Nephron progenitor cell (in vitro differentiated cells): ENCODE data around the gene WWOX.

Experiments
- DNase-seq: peaks from one replicate; pipeline ENCODE4 v3.0.0; 2021
- H3K27ac Mint-ChIP-seq: 2 replicates; pipeline ENCODE4 v1.8.0; 2021; ENCODE audit warnings: mild to moderate bottlenecking, moderate library complexity, mixed read lengths
- H3K27me3 Mint-ChIP-seq: 2 replicates; pipeline ENCODE4 v1.8.0; 2021; ENCODE audit warnings: mild to moderate bottlenecking, low read depth, mixed read lengths; ENCODE audit not compliant: poor library complexity
- H3K36me3 Mint-ChIP-seq: 2 replicates; pipeline ENCODE4 v1.8.0; 2021; ENCODE audit warnings: low read depth, mixed read lengths
- H3K4me1 Mint-ChIP-seq: 2 replicates; pipeline ENCODE4 v1.8.0; 2021; ENCODE audit warnings: mixed read lengths
- H3K4me3 Mint-ChIP-seq: 2 replicates; pipeline ENCODE4 v1.8.0; 2021; ENCODE audit warnings: mild to moderate bottlenecking, moderate library complexity, mixed read lengths
- H3K9me3 Mint-ChIP-seq: 2 replicates; pipeline ENCODE4 v1.8.0; 2021; ENCODE audit warnings: mild to moderate bottlenecking, moderate library complexity, mixed read lengths
- CTCF ChIP-seq: fragments of 200-600 bp; sonication (generic); IDR thresholded peaks from 2 replicates; pipeline ENCODE4 v1.5.0; 2021; ENCODE audit warnings: antibody characterized with exemption

The WWOX gene

GRCh38 chr16:78642621-78643285 is 543.3 kb downstream of the WWOX start:
- peaks cover 16% of the 10 kb centered on the region for H3K27me3 Mint-ChIP-seq
- H3K4me3 Mint-ChIP-seq: no peak overlapping the region
- no peak for TF ChIP-seq CTCF
- H3K27ac Mint-ChIP-seq: no peak overlapping the region
- DNase-seq: no peak
- peaks cover 6% of the 10 kb centered on the region for H3K36me3 Mint-ChIP-seq
- H3K4me1 Mint-ChIP-seq: peaks cover 49% of the 10 kb centered on the region
- H3K9me3 Mint-ChIP-seq: peaks cover 9% of the 10 kb centered on the region

- TF ChIP-seq CTCF: no peak
- peaks cover 9% of the 10 kb centered on the region for H3K9me3 Mint-ChIP-seq
- peaks cover 6% of the 10 kb centered on the region for H3K36me3 Mint-ChIP-seq
- H3K27ac Mint-ChIP-seq: no peak overlapping the region
- H3K4me1 Mint-ChIP-seq: peaks cover 37% of the 10 kb centered on the region
- peaks cover 9% of the 10 kb centered on the region for H3K27me3 Mint-ChIP-seq
- H3K4me3 Mint-ChIP-seq: no peak overlapping the region
- no peak for DNase-seq
These were observed 546.2 kb downstream of the WWOX start for GRCh38 chr16:78645657-78646056.

GRCh38 chr16:78647019-78647418 is 547.6 kb downstream of the WWOX start:
- Mint-ChIP-seq H3K36me3 (peaks cover 6% of the 10 kb centered on the region), H3K9me3 (peaks cover 9% of the 10 kb centered on the region), H3K4me3 (no peak overlapping the region), H3K27me3 (peaks cover 5% of the 10 kb centered on the region), H3K4me1 (peaks cover 23% of the 10 kb centered on the region), H3K27ac (no peak overlapping the region)
- no peak for TF ChIP-seq CTCF
- DNase-seq: no peak

- peaks cover 6% of the 10 kb centered on the region for H3K36me3 Mint-ChIP-seq
- H3K4me1 Mint-ChIP-seq: peaks cover 21% of the 10 kb centered on the region
- H3K4me3 Mint-ChIP-seq: no peak overlapping the region
- H3K27ac Mint-ChIP-seq: no peak overlapping the region
- H3K9me3 Mint-ChIP-seq: peaks cover 9% of the 10 kb centered on the region
- no peak for TF ChIP-seq CTCF
- peaks cover 5% of the 10 kb centered on the region for H3K27me3 Mint-ChIP-seq
- DNase-seq: no peak
These were observed 548.0 kb downstream of the WWOX start for GRCh38 chr16:78647491-78647890.

GRCh38 chr16:78648517-78648916 is 549.1 kb downstream of the WWOX start:
- peaks cover 6% of the 10 kb centered on the region for H3K36me3 Mint-ChIP-seq
- no peak for TF ChIP-seq CTCF
- DNase-seq: no peak
- no peak overlapping the region for H3K27ac Mint-ChIP-seq
- peaks cover 5% of the 10 kb centered on the region for H3K27me3 Mint-ChIP-seq
- peaks cover 9% of the 10 kb centered on the region for H3K9me3 Mint-ChIP-seq
- no peak overlapping the region for H3K4me3 Mint-ChIP-seq
- H3K4me1 Mint-ChIP-seq: peaks cover 17% of the 10 kb centered on the region

GRCh38 chr16:78650339-78651074 is 551.1 kb downstream of the WWOX start:
- Mint-ChIP-seq H3K4me1 (peaks cover 21% of the 10 kb centered on the region), H3K4me3 (no peak overlapping the region), H3K36me3 (peaks cover 1% of the 10 kb centered on the region), H3K27ac (no peak overlapping the region), H3K9me3 (peaks cover 4% of the 10 kb centered on the region), H3K27me3 (no peaks in the 10 kb centered on the region)
- no peak for DNase-seq
- TF ChIP-seq CTCF: no peak
